HepG2 (cell line): ENCODE results near the gene MCU. TPM values are rescaled to one million over a fixed set of nuclear protein-coding genes. Genes with fewer than 3 reads are reported as not detected.
A peak's percentile ranks its signal among the peaks of the same experiment; 100 is the strongest.

ENCODE experiments used
- ATAC-seq: fragments of 200-7000 bp; cut with Tn5 transposase; 3 replicates; pipeline ENCODE4 v1.9.1; 2020; ENCODE audit warnings: mild to moderate bottlenecking, moderate library complexity
- BruUV-seq: library from RNA; stranded (reverse); fragments of 400-500 nt; replicated peaks from 2 replicates; lab custom pipeline; 2021; lab: Mats Ljungman, UMichigan
- CTCF ChIA-PET: fragments of 300-600 bp; formaldehyde crosslinking; extraction: SDS; loops from one replicate; lab custom pipeline; 2021; ENCODE audit warnings: low total read pairs, inconsistent platforms, low intra/inter-chr PET ratio; lab: Yijun Ruan, JAX
- POLR2A ChIA-PET: fragments of 350-600 bp; sonication (Branson Sonifier 250); formaldehyde crosslinking; loops from one replicate; lab custom pipeline; 2020; ENCODE audit warnings: antibody characterized with exemption, inconsistent platforms; lab: Yijun Ruan, JAX
- DNase-seq: peaks from one replicate; pipeline ENCODE4 v3.0.0-alpha.2; 2015; ENCODE audit warnings: low spot score
- FAIRE-seq: peaks from 3 replicates; lab custom pipeline; 2011; peaks lifted over from hg19 to GRCh38; lab: Jason Lieb, UNC
- H2AFZ ChIP-seq: one replicate; pipeline ENCODE4 v1.6.1; 2011; ENCODE audit warnings: low read length, inconsistent platforms
- H3K27ac ChIP-seq: fragments of 300-600 bp; 3 replicates; pipeline ENCODE4 v1.8.0; 2011; ENCODE audit warnings: mixed run types, mild to moderate bottlenecking, mixed read lengths, low read length, inconsistent platforms; ENCODE audit not compliant: insufficient read depth; ENCODE audit errors: extremely low read length
- H3K27me3 ChIP-seq, 2 experiments: fragments of 200-600 bp in 1 of 2; 2 replicates in 1 of 2; 3 replicates in 1 of 2; pipeline versions ENCODE4 v1.6.0 to v1.8.0; 2011; ENCODE audit warnings: low read length in 2 of 2, mild to moderate bottlenecking in 2 of 2, moderate library complexity in 2 of 2, inconsistent platforms in 1 of 2; ENCODE audit not compliant: insufficient read depth in 2 of 2, control insufficient read depth in 1 of 2
- H3K36me3 ChIP-seq, 2 experiments: fragments of 200-600 bp in 1 of 2; replicated peaks in 1 of 2; 2 replicates in 1 of 2; 3 replicates in 1 of 2; pipeline versions ENCODE4 v1.5.1 to v1.8.0; 2011; ENCODE audit warnings: low read length in 2 of 2, inconsistent platforms in 1 of 2; ENCODE audit not compliant: insufficient read depth in 2 of 2, control insufficient read depth in 1 of 2
- H3K4me1 ChIP-seq: 2 replicates; pipeline ENCODE4 v1.5.1; 2012; ENCODE audit warnings: low read length, inconsistent platforms; ENCODE audit not compliant: insufficient read depth
- H3K4me2 ChIP-seq: 2 replicates; pipeline ENCODE4 v1.6.0; 2011; ENCODE audit warnings: low read depth, low read length, inconsistent platforms
- H3K4me3 ChIP-seq, 3 experiments: fragments of 200-600 bp in 1 of 3; sonication (generic), shearing (Covaris generic) in 1 of 3; replicated peaks in 1 of 3; 2 replicates each; pipeline ENCODE4 v1.5.1; 2011 to 2016; ENCODE audit warnings: low read length in 3 of 3, inconsistent platforms in 2 of 3, low read depth in 2 of 3, mild to moderate bottlenecking in 2 of 3, control low read depth in 1 of 3, mixed read lengths in 1 of 3; ENCODE audit not compliant: insufficient read depth in 1 of 3
- H3K79me2 ChIP-seq: one replicate; pipeline ENCODE4 v1.6.1; 2011; ENCODE audit warnings: low read length, inconsistent platforms; ENCODE audit not compliant: insufficient read depth
- H3K9ac ChIP-seq: 2 replicates; pipeline ENCODE4 v1.6.0; 2011; ENCODE audit warnings: mild to moderate bottlenecking, low read depth, low read length, inconsistent platforms; ENCODE audit not compliant: insufficient read depth
- H3K9me3 ChIP-seq: 2 replicates; pipeline ENCODE4 v1.5.1; 2012; ENCODE audit warnings: mild to moderate bottlenecking, low read length
- H4K20me1 ChIP-seq: 2 replicates; pipeline ENCODE4 v1.6.0; 2011; ENCODE audit warnings: inconsistent platforms, mild to moderate bottlenecking, low read length, moderate library complexity; ENCODE audit not compliant: insufficient read depth
- MATR3 ChIP-seq: sonication (generic); formaldehyde crosslinking; IDR thresholded peaks from 2 replicates; pipeline ENCODE4 v1.4.0; 2020; ENCODE audit warnings: missing genetic modification reagents
- MAZ ChIP-seq, 2 experiments: sonication (generic) in 1 of 2; formaldehyde crosslinking in 1 of 2; IDR thresholded peaks; 2 replicates each; pipeline versions ENCODE4 v1.5.0 to v1.6.1; 2012 to 2020; ENCODE audit warnings: low read depth in 2 of 2, mild to moderate bottlenecking in 2 of 2, borderline replicate concordance in 1 of 2, improper control_type of control experiment in 1 of 2, low read length in 1 of 2, missing genetic modification reagents in 1 of 2, moderate library complexity in 1 of 2
- MBD4 ChIP-seq: IDR thresholded peaks from 2 replicates; pipeline ENCODE4 v1.6.1; 2012; ENCODE audit warnings: low read length, inconsistent platforms, borderline replicate concordance
- ZNF776 ChIP-seq: sonication (generic); formaldehyde crosslinking; IDR thresholded peaks from 2 replicates; pipeline ENCODE4 v1.4.0; 2020; ENCODE audit warnings: mild to moderate bottlenecking, missing genetic modification reagents
- WGBS: methylation state at CpG from one replicate; pipeline ENCODE4 v1.1.6; 2017; ENCODE audit warnings: low lambda C conversion rate; 5-methylcytosine and 5-hydroxymethylcytosine counted together
- in situ Hi-C: cut with HindIII; loops from 2 replicates; pipeline ENCODE4 v1.10.0; 2017; ENCODE audit warnings: low pct_unique_long_range_greater_than_20kb; ENCODE audit not compliant: extremely low pct_ligation_motif_present
- intact Hi-C: fragments of 100-400 bp; cut with micrococcal nuclease; formaldehyde crosslinking; loops from one replicate; pipeline ENCODE4 v1.10.0; 2022; ENCODE audit not compliant: unreplicated experiment
- polyA plus RNA-seq, 8 experiments: library from polyadenylated mRNA; depleted of rRNA in 3 of 8; stranded (reverse) in 7 of 8; unstranded in 1 of 8; fragments of >200 nt; fragmentation: Illumina TruSeq in 4 of 8; extraction: Trizol in 4 of 8; gene quantifications; 2 replicates each; pipeline versions ENCODE4 v1.2.1 to v1.2.3, GENCODE V29; 2011 to 2016; ENCODE audit warnings: low read depth in 4 of 8, missing spikeins in 1 of 8, mixed read lengths in 1 of 8; ENCODE audit not compliant: insufficient read depth in 1 of 8
- total RNA-seq, 5 experiments: library from RNA; depleted of rRNA; stranded (reverse); fragments of >200 nt; fragmentation: Illumina TruSeq; extraction: Trizol; gene quantifications; 2 replicates each; pipeline ENCODE4 v1.2.3, GENCODE V29; 2016; ENCODE audit warnings: low read depth in 1 of 5
- TF ChIP-seq, protein P1 (sequence below): sonication (generic); formaldehyde crosslinking; IDR thresholded peaks from 2 replicates; pipeline ENCODE4 v1.4.0; 2020; ENCODE audit warnings: mild to moderate bottlenecking, missing genetic modification reagents

Gene MCU
- total and polyA plus RNA-seq, 2 of the 13 experiments (the other 11 are each of a cell fraction or from before 2014, with no cell fraction given): 25.9 to 64.5 TPM

DNA sequence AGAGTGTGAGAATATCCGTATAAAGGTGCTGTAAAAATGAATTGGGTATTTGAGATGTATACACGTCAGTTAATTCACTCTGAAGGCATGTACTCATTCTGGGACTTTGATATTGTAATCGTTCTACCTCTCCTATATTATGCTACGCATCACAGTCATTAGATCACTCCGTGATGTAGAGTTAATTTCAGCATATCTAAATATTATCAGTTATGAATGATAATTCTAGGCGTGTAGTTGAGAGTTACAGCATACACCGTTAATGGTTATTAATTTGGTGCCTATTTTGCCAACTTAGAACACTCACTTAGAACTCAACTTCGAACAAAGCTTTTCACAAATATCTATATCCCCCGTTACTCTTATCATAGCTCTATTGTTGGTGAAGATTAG, 477 bp upstream of the MCU start:
- peak overlapping the region; percentile 81 to 97 (median 96); a peak in 5 of 6 replicates for H3K4me3 ChIP-seq
- no peak overlapping the region for H2AFZ ChIP-seq
- H3K36me3 ChIP-seq: no peaks in the 10 kb centered on the region; a peak in 1 of 5 replicates
- H3K9me3 ChIP-seq: no peaks in the 10 kb centered on the region
- ATAC-seq: no peak
- peaks cover 38% of the 10 kb centered on the region for H3K79me2 ChIP-seq
- H3K4me2 ChIP-seq: peak overlapping the region; percentile 76
- H3K27me3 ChIP-seq: no peaks in the 10 kb centered on the region; a peak in 1 of 5 replicates
- in situ Hi-C loops: loop anchor here (5.0 kb wide), 2 partner anchors 141 to 324 kb away; no protein-coding TSS in a partner anchor
- POLR2A ChIA-PET: interaction anchor here (0.7 to 2.8 kb wide), 4 partner anchors 11 to 263 kb away, joined by 3 to 25 read pairs (median 8); partner anchors contain the start of genes MICU1 and PLA2G12B
- WGBS: 47% methylated on average over 9 of the region's 9 CpGs
- DNase-seq: no peak
- intact Hi-C loops: loop anchor here (5.0 kb wide), 1 partner anchor 186 kb away; no protein-coding TSS in a partner anchor
- peaks cover 66% of the 10 kb centered on the region for H3K4me1 ChIP-seq
- TF ChIP-seq ZNF776 (CRISPR knock-in tag): 0 out of 2 replicates have a peak, but pooled peaks have one; percentile 14
- TF ChIP-seq MBD4: no peak
- TF ChIP-seq, protein P1, sequence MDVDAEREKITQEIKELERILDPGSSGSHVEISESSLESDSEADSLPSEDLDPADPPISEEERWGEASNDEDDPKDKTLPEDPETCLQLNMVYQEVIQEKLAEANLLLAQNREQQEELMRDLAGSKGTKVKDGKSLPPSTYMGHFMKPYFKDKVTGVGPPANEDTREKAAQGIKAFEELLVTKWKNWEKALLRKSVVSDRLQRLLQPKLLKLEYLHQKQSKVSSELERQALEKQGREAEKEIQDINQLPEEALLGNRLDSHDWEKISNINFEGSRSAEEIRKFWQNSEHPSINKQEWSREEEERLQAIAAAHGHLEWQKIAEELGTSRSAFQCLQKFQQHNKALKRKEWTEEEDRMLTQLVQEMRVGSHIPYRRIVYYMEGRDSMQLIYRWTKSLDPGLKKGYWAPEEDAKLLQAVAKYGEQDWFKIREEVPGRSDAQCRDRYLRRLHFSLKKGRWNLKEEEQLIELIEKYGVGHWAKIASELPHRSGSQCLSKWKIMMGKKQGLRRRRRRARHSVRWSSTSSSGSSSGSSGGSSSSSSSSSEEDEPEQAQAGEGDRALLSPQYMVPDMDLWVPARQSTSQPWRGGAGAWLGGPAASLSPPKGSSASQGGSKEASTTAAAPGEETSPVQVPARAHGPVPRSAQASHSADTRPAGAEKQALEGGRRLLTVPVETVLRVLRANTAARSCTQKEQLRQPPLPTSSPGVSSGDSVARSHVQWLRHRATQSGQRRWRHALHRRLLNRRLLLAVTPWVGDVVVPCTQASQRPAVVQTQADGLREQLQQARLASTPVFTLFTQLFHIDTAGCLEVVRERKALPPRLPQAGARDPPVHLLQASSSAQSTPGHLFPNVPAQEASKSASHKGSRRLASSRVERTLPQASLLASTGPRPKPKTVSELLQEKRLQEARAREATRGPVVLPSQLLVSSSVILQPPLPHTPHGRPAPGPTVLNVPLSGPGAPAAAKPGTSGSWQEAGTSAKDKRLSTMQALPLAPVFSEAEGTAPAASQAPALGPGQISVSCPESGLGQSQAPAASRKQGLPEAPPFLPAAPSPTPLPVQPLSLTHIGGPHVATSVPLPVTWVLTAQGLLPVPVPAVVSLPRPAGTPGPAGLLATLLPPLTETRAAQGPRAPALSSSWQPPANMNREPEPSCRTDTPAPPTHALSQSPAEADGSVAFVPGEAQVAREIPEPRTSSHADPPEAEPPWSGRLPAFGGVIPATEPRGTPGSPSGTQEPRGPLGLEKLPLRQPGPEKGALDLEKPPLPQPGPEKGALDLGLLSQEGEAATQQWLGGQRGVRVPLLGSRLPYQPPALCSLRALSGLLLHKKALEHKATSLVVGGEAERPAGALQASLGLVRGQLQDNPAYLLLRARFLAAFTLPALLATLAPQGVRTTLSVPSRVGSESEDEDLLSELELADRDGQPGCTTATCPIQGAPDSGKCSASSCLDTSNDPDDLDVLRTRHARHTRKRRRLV: peak; percentile 52; the same call in 1 of the 2 replicates
- TF ChIP-seq MATR3 (CRISPR knock-in tag): no peak
- TF ChIP-seq MAZ (IDR thresholded peaks at IDR 0.05; ENCODE audit: borderline replicate concordance, low read depth, low read length): no peak
- peak; percentile 5; the same call in 1 of the 2 replicates for TF ChIP-seq MAZ (CRISPR knock-in tag; IDR thresholded peaks at IDR 0.05; ENCODE audit: low read depth)
- TF ChIP-seq, all 625 proteins: peak for 3
- Histone ChIP-seq H3K9ac (peak overlapping the region; percentile 45; the same call in 1 of the 2 replicates), H3K27ac (no peak overlapping the region), H4K20me1 (peaks cover 7% of the 10 kb centered on the region; the same call in 1 of the 2 replicates)
- BruUV-seq: TSS peak; percentile 66
- CTCF ChIA-PET: no interaction called here
- FAIRE-seq: no peak
